ENCODE results near the gene ST6GALNAC1.

DNA sequence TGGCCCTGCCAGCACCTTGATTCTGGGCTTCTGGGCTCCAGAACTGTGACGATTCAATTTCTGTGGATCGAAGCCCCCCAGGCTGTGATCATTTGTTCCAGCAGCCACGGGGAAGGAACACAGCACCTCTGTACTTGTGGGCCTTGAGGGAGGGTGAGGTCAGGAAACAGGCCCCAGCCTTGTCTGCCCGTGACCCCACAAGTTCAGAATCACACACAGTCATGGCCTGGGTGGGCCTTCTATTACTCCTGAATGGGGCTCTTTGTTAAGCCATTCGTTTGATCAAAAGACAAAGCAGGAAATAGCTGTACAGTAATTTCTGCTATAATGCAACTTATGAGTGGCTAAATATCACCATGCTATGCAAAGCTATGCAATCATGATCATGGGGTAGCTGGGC lies 68.0 kb downstream of the ST6GALNAC1 start:
- TF ChIP-seq CTCF (IDR thresholded peaks at IDR 0.05) (no peak), POLR2A (IDR thresholded peaks at IDR 0.05) (no peak)
